Mesendoderm (in vitro differentiated cells): ENCODE results near the gene PMAIP1.
"Not testable (repeated sequence)": the region's sequence is repeated elsewhere in the genome, so short reads cannot be mapped to it uniquely, and the experiment has no call there.

ENCODE experiments used
- DNase-seq: peaks from one replicate; pipeline ENCODE4 v3.0.0; 2013
- H2AK5ac ChIP-seq: 2 replicates; pipeline ENCODE4 v1.6.1; 2013; ENCODE audit warnings: low read length, inconsistent platforms
- H2BK120ac ChIP-seq: 2 replicates; pipeline ENCODE4 v1.6.1; 2013; ENCODE audit warnings: low read depth, mild to moderate bottlenecking, low read length, moderate library complexity, mixed read lengths
- H2BK15ac ChIP-seq: replicated peaks from 2 replicates; pipeline ENCODE4 v1.6.1; 2013; ENCODE audit warnings: low read depth, mild to moderate bottlenecking, moderate library complexity
- H2BK5ac ChIP-seq: 2 replicates; pipeline ENCODE4 v1.6.1; 2013; ENCODE audit warnings: low read length, inconsistent platforms
- H3K18ac ChIP-seq: 2 replicates; pipeline ENCODE4 v1.6.1; 2013; ENCODE audit warnings: mild to moderate bottlenecking, low read length, mixed read lengths
- H3K23ac ChIP-seq: one replicate; pipeline ENCODE4 v1.6.1; 2013; ENCODE audit warnings: low read length
- H3K27ac ChIP-seq: 2 replicates; pipeline ENCODE4 v1.5.1; 2013; ENCODE audit warnings: low read depth, mild to moderate bottlenecking, inconsistent platforms, low read length, moderate library complexity
- H3K27me3 ChIP-seq: 2 replicates; pipeline ENCODE4 v1.6.1; 2013; ENCODE audit warnings: low read length, control low read depth, mild to moderate bottlenecking, inconsistent platforms; ENCODE audit not compliant: insufficient read depth, poor library complexity
- H3K36me3 ChIP-seq: 2 replicates; pipeline ENCODE4 v1.6.1; 2013; ENCODE audit warnings: low read length, inconsistent platforms; ENCODE audit not compliant: control insufficient read depth, insufficient read depth
- H3K4ac ChIP-seq: one replicate; pipeline ENCODE4 v1.6.1; 2013; ENCODE audit warnings: low read depth, mild to moderate bottlenecking, low read length, moderate library complexity
- H3K4me1 ChIP-seq: 2 replicates; pipeline ENCODE4 v1.6.1; 2013; ENCODE audit warnings: low read depth, low read length, inconsistent platforms; ENCODE audit not compliant: control insufficient read depth
- H3K4me2 ChIP-seq: 2 replicates; pipeline ENCODE4 v1.6.1; 2013; ENCODE audit warnings: low read length
- H3K4me3 ChIP-seq: 2 replicates; pipeline ENCODE4 v1.5.1; 2013; ENCODE audit warnings: mild to moderate bottlenecking, low read length
- H3K56ac ChIP-seq: one replicate; pipeline ENCODE4 v1.6.1; 2013; ENCODE audit warnings: low read length
- H3K79me1 ChIP-seq: 2 replicates; pipeline ENCODE4 v1.6.1; 2013; ENCODE audit warnings: low read length, inconsistent platforms
- H3K79me2 ChIP-seq: 2 replicates; pipeline ENCODE4 v1.6.1; 2013; ENCODE audit warnings: mild to moderate bottlenecking, low read length; ENCODE audit not compliant: control insufficient read depth, insufficient read depth
- H3K9ac ChIP-seq: 2 replicates; pipeline ENCODE4 v1.6.1; 2013; ENCODE audit warnings: low read length, inconsistent platforms
- H4K5ac ChIP-seq: one replicate; pipeline ENCODE4 v1.6.1; 2013; ENCODE audit warnings: low read length
- H4K8ac ChIP-seq: one replicate; pipeline ENCODE4 v1.6.1; 2013; ENCODE audit warnings: low read depth, mild to moderate bottlenecking, control low read depth, low read length, moderate library complexity
- WGBS: extraction: QIAGEN DNeasy Blood & Tissue Kit; methylation state at CpG from one replicate; pipeline ENCODE4 v1.1.7; 2013; ENCODE audit warnings: low lambda C conversion rate, missing lambda C conversion rate; ENCODE audit not compliant: insufficient coverage; ENCODE audit errors: extremely low coverage; 5-methylcytosine and 5-hydroxymethylcytosine counted together

PMAIP1 gene

DNA sequence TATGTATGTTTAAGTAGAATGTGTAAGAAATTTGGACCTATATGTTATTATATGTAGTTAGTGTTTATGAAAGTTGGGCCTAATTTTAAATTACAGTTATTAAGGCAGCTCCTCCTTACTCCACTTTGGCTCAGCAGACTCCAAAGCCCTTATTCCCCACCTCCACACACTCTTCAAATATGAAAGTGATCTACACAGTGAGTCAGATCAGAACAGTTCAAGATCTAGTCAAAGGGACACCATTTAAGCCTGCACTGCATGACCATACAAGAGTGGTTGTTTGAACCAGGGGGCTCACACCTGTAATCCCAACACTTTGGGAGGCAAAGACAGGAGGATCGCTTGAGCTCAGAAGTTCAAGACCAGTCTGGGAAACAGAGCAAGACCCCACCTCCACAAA is 21.2 kb upstream of the PMAIP1 start:
- Histone ChIP-seq H3K4me2 (no peak overlapping the region), H3K23ac (no peak overlapping the region), H3K9ac (no peak overlapping the region), H3K79me2 (no peaks in the 10 kb centered on the region), H3K4me1 (peaks cover 10% of the 10 kb centered on the region), H3K4ac (no peak overlapping the region), H3K27ac (no peak overlapping the region), H3K18ac (no peak overlapping the region), H3K79me1 (no peaks in the 10 kb centered on the region), H2BK120ac (no peak overlapping the region), H3K27me3 (no peaks in the 10 kb centered on the region), H3K56ac (no peak overlapping the region), H3K4me3 (no peak overlapping the region), H2AK5ac (no peak overlapping the region), H2BK15ac (no peak overlapping the region), H2BK5ac (no peak overlapping the region), H4K5ac (no peak overlapping the region), H3K36me3 (no peaks in the 10 kb centered on the region), H4K8ac (no peak overlapping the region)
- DNase-seq, result no peak
- no CpG with 5 or more reads among the region's 1 CpG for WGBS

- Histone ChIP-seq H3K9ac (no peak overlapping the region), H4K8ac (no peak overlapping the region), H3K4me2 (no peak overlapping the region), H3K56ac (peak overlapping the region; percentile 63), H3K27me3 (no peaks in the 10 kb centered on the region), H2BK120ac (no peak overlapping the region), H3K18ac (peak overlapping the region; percentile 71), H2BK5ac (peak overlapping the region; percentile 2), H3K36me3 (no peaks in the 10 kb centered on the region), H2AK5ac (no peak overlapping the region), H4K5ac (no peak overlapping the region), H3K4me1 (peaks cover 10% of the 10 kb centered on the region), H2BK15ac (peak overlapping the region; percentile 19), H3K27ac (no peak overlapping the region), H3K4me3 (no peak overlapping the region), H3K79me1 (no peaks in the 10 kb centered on the region), H3K23ac (no peak overlapping the region), H3K79me2 (no peaks in the 10 kb centered on the region), H3K4ac (no peak overlapping the region)
- DNase-seq, result peak; percentile 51
- no CpG with 5 or more reads among the region's 11 CpGs for WGBS
Measured at GRCh38 chr18:59881728-59882656, 17.8 kb upstream of the PMAIP1 start.

DNA sequence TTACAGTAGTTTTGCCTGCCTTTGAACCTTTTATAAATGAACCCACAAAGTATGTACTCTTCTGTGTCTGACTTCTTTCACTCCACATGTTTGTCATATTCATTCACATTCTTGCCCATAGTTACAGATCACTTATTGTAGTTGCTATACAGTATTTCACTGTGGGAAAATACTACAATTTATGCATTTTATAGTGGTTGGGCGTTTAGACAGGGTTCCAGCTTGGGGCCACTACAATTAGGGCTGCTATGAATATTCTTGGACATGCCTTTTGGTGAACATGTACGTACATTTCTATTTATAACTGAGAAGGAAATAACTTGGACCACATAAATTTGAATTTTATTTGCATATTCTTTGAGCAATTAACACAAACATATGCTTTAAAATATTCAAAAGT is 15.4 kb upstream of the PMAIP1 start:
- H3K4ac ChIP-seq, result no peak overlapping the region
- H3K4me2 ChIP-seq, result no peak overlapping the region
- H3K36me3 ChIP-seq, result no peaks in the 10 kb centered on the region
- no peak overlapping the region for H4K8ac ChIP-seq
- no peak overlapping the region for H3K23ac ChIP-seq
- H3K4me1 ChIP-seq, result peaks cover 10% of the 10 kb centered on the region
- H3K9ac ChIP-seq, result no peak overlapping the region
- no peak overlapping the region for H2BK120ac ChIP-seq
- H3K79me2 ChIP-seq, result no peaks in the 10 kb centered on the region
- H3K27ac ChIP-seq, result no peak overlapping the region
- no peak for DNase-seq
- H3K18ac ChIP-seq, result no peak overlapping the region
- no peak overlapping the region for H4K5ac ChIP-seq
- no peak overlapping the region for H3K4me3 ChIP-seq
- no CpG with 5 or more reads among the region's 2 CpGs for WGBS
- no peak overlapping the region for H2AK5ac ChIP-seq
- no peak overlapping the region for H3K56ac ChIP-seq
- no peaks in the 10 kb centered on the region for H3K27me3 ChIP-seq
- no peak overlapping the region for H2BK5ac ChIP-seq
- no peaks in the 10 kb centered on the region for H3K79me1 ChIP-seq
- H2BK15ac ChIP-seq, result peak overlapping the region; percentile 36

GRCh38 chr18:59885579-59886163 is 14.1 kb upstream of the PMAIP1 start:
- Histone ChIP-seq H3K4me2 (no peak overlapping the region), H3K56ac (no peak overlapping the region), H3K79me1 (no peaks in the 10 kb centered on the region), H3K79me2 (no peaks in the 10 kb centered on the region), H3K4ac (no peak overlapping the region), H3K18ac (peak overlapping the region; percentile 54), H4K5ac (no peak overlapping the region), H2AK5ac (no peak overlapping the region), H3K27ac (no peak overlapping the region), H3K36me3 (no peaks in the 10 kb centered on the region), H3K23ac (no peak overlapping the region), H2BK15ac (peak overlapping the region; percentile 62), H4K8ac (peak overlapping the region; percentile 86), H3K4me3 (no peak overlapping the region), H3K9ac (no peak overlapping the region), H3K4me1 (peaks cover 10% of the 10 kb centered on the region), H3K27me3 (no peaks in the 10 kb centered on the region), H2BK120ac (no peak overlapping the region), H2BK5ac (no peak overlapping the region)
- no CpG with 5 or more reads among the region's 6 CpGs for WGBS
- DNase-seq, result no peak

GRCh38 chr18:59886399-59886798 is 13.4 kb upstream of the PMAIP1 start:
- H3K4ac ChIP-seq, DNase-seq: not testable (repeated sequence)

More at GRCh38 chr18:59886399-59886798, 13.4 kb upstream of the PMAIP1 start:
- not testable (repeated sequence) for H3K4me2 ChIP-seq, H2AK5ac ChIP-seq, H3K9ac ChIP-seq, H3K18ac ChIP-seq, H3K56ac ChIP-seq, H2BK120ac ChIP-seq, H4K5ac ChIP-seq, H3K4me3 ChIP-seq, H3K27ac ChIP-seq, H3K27me3 ChIP-seq, H3K36me3 ChIP-seq, H4K8ac ChIP-seq, H3K79me2 ChIP-seq, H3K23ac ChIP-seq, H2BK15ac ChIP-seq, H3K79me1 ChIP-seq, H2BK5ac ChIP-seq
- peaks cover 10% of the 10 kb centered on the region for H3K4me1 ChIP-seq
- no CpG with 5 or more reads among the region's 3 CpGs for WGBS
